ENCODE data around the gene SPAAR.
A peak's percentile ranks its signal among the peaks of the same experiment; 100 is the strongest.
"Not testable (repeated sequence)": the region's sequence is repeated elsewhere in the genome, so short reads cannot be mapped to it uniquely, and the experiment has no call there.

The SPAAR gene

GRCh38 chr9:35909274-35909673 is at the start of gene SPAAR:
Gene SPAAR (plus strand): TSS chr9:35909490. CDS start chr9:35910464, 974 bp downstream.
- DNase-seq (ENCODE audit: low spot score) = no peak

GRCh38 chr9:35859990-35860339 is 49.3 kb upstream of the SPAAR start:
- DNase-seq (ENCODE audit: low spot score) = no peak

GRCh38 chr9:35861161-35861897 is 48.0 kb upstream of the SPAAR start:
- DNase-seq (ENCODE audit: low spot score) = no peak

- no peak for DNase-seq (ENCODE audit: low spot score)
These were observed 47.0 kb upstream of the SPAAR start for GRCh38 chr9:35862328-35862727.

GRCh38 chr9:35863583-35863982 is 45.7 kb upstream of the SPAAR start:
- no peak for DNase-seq (ENCODE audit: low spot score)

- DNase-seq (ENCODE audit: low spot score) = no peak
These were observed 44.5 kb upstream of the SPAAR start for GRCh38 chr9:35864695-35865255.

GRCh38 chr9:35867538-35867937 is 41.8 kb upstream of the SPAAR start:
- no peak for DNase-seq (ENCODE audit: low spot score)

GRCh38 chr9:35868933-35869332 is 40.4 kb upstream of the SPAAR start:
- no peak for DNase-seq (ENCODE audit: low spot score)

GRCh38 chr9:35869621-35870216 is 39.6 kb upstream of the SPAAR start:
- DNase-seq (ENCODE audit: low spot score) = no peak

- DNase-seq (ENCODE audit: low spot score) = no peak
These were observed 38.9 kb upstream of the SPAAR start, which contains the start of gene OR13J1 for GRCh38 chr9:35870351-35870923. Gene OR13J1 (minus strand): TSS chr9:35870401. CDS start chr9:35870401, 0 bp downstream.

- no peak for DNase-seq (ENCODE audit: low spot score)
These were observed 37.7 kb upstream of the SPAAR start for GRCh38 chr9:35871545-35871944.

- DNase-seq (ENCODE audit: low spot score) = no peak
These were observed 36.8 kb upstream of the SPAAR start for GRCh38 chr9:35872505-35872904.

GRCh38 chr9:35882263-35882848 is 26.9 kb upstream of the SPAAR start:
- DNase-seq (ENCODE audit: low spot score) = peak; percentile 77

GRCh38 chr9:35882996-35883395 is 26.3 kb upstream of the SPAAR start:
- DNase-seq (ENCODE audit: low spot score) = no peak

- not testable (repeated sequence) for DNase-seq (ENCODE audit: low spot score)
These were observed 24.4 kb upstream of the SPAAR start for GRCh38 chr9:35884908-35885307.

GRCh38 chr9:35891646-35892045 is 17.6 kb upstream of the SPAAR start:
- DNase-seq (ENCODE audit: low spot score) = no peak

GRCh38 chr9:35892051-35892450 is 17.2 kb upstream of the SPAAR start:
- DNase-seq (ENCODE audit: low spot score) = no peak

- no peak for DNase-seq (ENCODE audit: low spot score)
These were observed 12.7 kb upstream of the SPAAR start for GRCh38 chr9:35896570-35896969.

GRCh38 chr9:35897376-35898099 is 11.8 kb upstream of the SPAAR start:
- not testable (repeated sequence) for DNase-seq (ENCODE audit: low spot score)

GRCh38 chr9:35898337-35898736 is 11.0 kb upstream of the SPAAR start:
- no peak for DNase-seq (ENCODE audit: low spot score)

- no peak for DNase-seq (ENCODE audit: low spot score)
These were observed 10.3 kb upstream of the SPAAR start for GRCh38 chr9:35899021-35899420.

- peak; percentile 73 for DNase-seq (ENCODE audit: low spot score)
These were observed 6.2 kb upstream of the SPAAR start for GRCh38 chr9:35903049-35903448.
